ENCODE data around the gene AGFG2.

DNA sequence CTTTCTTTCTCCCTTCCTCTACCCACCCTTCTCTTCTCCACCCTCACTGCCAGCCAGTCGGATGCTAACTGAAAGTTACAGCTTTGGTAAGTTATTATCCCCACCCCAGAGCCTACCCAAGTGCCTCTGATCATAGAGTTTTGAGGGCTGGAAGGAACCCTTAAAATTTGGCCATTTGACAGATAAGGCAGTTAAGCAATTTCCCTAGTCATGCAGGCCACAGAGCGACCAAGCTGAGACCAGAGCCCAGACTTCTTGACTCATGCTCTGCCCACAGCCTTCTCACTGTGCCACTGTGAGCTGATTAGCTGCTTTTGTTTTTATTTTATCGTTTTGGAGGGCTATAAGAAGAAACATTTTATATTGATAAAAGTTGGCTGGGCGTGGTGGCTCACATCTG lies 17.5 kb downstream of the AGFG2 start:
- TF ChIP-seq, protein P1, sequence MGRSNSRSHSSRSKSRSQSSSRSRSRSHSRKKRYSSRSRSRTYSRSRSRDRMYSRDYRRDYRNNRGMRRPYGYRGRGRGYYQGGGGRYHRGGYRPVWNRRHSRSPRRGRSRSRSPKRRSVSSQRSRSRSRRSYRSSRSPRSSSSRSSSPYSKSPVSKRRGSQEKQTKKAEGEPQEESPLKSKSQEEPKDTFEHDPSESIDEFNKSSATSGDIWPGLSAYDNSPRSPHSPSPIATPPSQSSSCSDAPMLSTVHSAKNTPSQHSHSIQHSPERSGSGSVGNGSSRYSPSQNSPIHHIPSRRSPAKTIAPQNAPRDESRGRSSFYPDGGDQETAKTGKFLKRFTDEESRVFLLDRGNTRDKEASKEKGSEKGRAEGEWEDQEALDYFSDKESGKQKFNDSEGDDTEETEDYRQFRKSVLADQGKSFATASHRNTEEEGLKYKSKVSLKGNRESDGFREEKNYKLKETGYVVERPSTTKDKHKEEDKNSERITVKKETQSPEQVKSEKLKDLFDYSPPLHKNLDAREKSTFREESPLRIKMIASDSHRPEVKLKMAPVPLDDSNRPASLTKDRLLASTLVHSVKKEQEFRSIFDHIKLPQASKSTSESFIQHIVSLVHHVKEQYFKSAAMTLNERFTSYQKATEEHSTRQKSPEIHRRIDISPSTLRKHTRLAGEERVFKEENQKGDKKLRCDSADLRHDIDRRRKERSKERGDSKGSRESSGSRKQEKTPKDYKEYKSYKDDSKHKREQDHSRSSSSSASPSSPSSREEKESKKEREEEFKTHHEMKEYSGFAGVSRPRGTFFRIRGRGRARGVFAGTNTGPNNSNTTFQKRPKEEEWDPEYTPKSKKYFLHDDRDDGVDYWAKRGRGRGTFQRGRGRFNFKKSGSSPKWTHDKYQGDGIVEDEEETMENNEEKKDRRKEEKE (IDR thresholded peaks at IDR 0.05), result no peak
- TF ChIP-seq MAFF (IDR thresholded peaks at IDR 0.05; ENCODE audit: low read depth, low read length) (no peak), STAG1 (CRISPR knock-in tag; IDR thresholded peaks at IDR 0.05) (no peak)
